ENCODE results near the gene SMARCD3.

DNA sequence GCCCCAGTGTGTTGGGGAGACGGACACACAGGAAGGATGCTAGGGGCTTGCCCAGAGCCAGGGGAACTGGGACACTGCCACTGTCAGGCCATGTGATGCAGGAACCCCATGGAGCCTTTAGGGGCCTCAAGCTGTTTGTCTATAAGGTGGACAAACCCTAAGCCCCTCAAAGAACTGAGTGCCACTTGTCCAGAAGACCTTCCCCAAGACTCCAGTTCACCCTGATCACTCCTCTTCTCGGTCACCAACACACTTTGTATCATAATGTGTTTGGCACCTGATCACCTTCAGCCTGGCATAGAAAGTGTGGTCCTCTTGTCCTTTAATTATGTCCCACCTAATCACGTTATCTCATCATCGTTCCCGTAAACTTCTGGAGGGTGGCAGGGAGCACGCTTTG, 38.9 kb downstream of the SMARCD3 start:
- TF ChIP-seq EP300 (IDR thresholded peaks at IDR 0.05) (no peak), POLR2AphosphoS5 (IDR thresholded peaks at IDR 0.05) (no peak), POLR2A (IDR thresholded peaks at IDR 0.05) (no peak)
- TF ChIP-seq, protein P1, sequence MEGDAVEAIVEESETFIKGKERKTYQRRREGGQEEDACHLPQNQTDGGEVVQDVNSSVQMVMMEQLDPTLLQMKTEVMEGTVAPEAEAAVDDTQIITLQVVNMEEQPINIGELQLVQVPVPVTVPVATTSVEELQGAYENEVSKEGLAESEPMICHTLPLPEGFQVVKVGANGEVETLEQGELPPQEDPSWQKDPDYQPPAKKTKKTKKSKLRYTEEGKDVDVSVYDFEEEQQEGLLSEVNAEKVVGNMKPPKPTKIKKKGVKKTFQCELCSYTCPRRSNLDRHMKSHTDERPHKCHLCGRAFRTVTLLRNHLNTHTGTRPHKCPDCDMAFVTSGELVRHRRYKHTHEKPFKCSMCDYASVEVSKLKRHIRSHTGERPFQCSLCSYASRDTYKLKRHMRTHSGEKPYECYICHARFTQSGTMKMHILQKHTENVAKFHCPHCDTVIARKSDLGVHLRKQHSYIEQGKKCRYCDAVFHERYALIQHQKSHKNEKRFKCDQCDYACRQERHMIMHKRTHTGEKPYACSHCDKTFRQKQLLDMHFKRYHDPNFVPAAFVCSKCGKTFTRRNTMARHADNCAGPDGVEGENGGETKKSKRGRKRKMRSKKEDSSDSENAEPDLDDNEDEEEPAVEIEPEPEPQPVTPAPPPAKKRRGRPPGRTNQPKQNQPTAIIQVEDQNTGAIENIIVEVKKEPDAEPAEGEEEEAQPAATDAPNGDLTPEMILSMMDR (IDR thresholded peaks at IDR 0.05), result no peak
